ENCODE measurements around the gene ATG9B. TPM values are rescaled to one million over a fixed set of nuclear protein-coding genes. Genes with fewer than 3 reads are reported as not detected.

Gene ATG9B
- total RNA-seq, 1 experiment from 2014 or later: 2.1 TPM

- H3K4me2 ChIP-seq (ENCODE audit: low read length): peak overlapping the region; percentile 80
- intact Hi-C loops (cut with micrococcal nuclease): loop anchor here (5.0 kb wide), 1 partner anchor 86 kb away; no protein-coding TSS in a partner anchor
Measured at GRCh38 chr7:151025924-151026671, 1.8 kb upstream of the ATG9B start.

More at GRCh38 chr7:151025924-151026671, 1.8 kb upstream of the ATG9B start:
- H3K9ac ChIP-seq (ENCODE audit: low read length): 0 out of 2 replicates have a peak overlapping the region, but pooled peaks have one; percentile 19
- H4K20me1 ChIP-seq (ENCODE audit: insufficient read depth): no peaks in the 10 kb centered on the region
- H3K27ac ChIP-seq (ENCODE audit: low read depth, low read length): no peak overlapping the region
- ATAC-seq: no peak
- H2AFZ ChIP-seq (ENCODE audit: low read depth, low read length, poor library complexity, severe bottlenecking): peak overlapping the region; percentile 2
- no TSS peak for BruUV-seq (replicated peaks)
- no peak for DNase-seq (ENCODE audit: low read depth, low spot score)
- POLR2A ChIA-PET: interaction anchor here (1.1 kb wide), 1 partner anchor 36 kb away, joined by 3 read pairs; no protein-coding TSS in a partner anchor
- H3K9me2 ChIP-seq (ENCODE audit: insufficient read depth): no peaks in the 10 kb centered on the region
- CTCF ChIA-PET: interaction anchor here (2.2 to 2.5 kb wide), 2 partner anchors 14 to 17 kb away, joined by 7 read pairs; no protein-coding TSS in a partner anchor
- H3K79me2 ChIP-seq (ENCODE audit: insufficient read depth, low read length): peaks cover 6% of the 10 kb centered on the region
- no peaks in the 10 kb centered on the region for H3K9me3 ChIP-seq (ENCODE audit: control insufficient read depth in 1 of 2, insufficient read depth in 1 of 2, low read depth in 1 of 2, low read length in 2 of 2)
- TF ChIP-seq REST (IDR thresholded peaks at IDR 0.05; ENCODE audit: low read depth) (no peak), YY1 (IDR thresholded peaks at IDR 0.05; ENCODE audit: extremely low read depth, insufficient replicate concordance, low read depth, low read length) (no peak), JUND (IDR thresholded peaks at IDR 0.05) (no peak), RAD21 (IDR thresholded peaks at IDR 0.05; ENCODE audit: low read depth) (no peak), CEBPB (IDR thresholded peaks at IDR 0.05; ENCODE audit: low read depth) (no peak), ZFX (IDR thresholded peaks at IDR 0.05) (no peak), POLR2AphosphoS5 (IDR thresholded peaks at IDR 0.05; ENCODE audit: low read depth, low read length) (no peak), FOSL1 (IDR thresholded peaks at IDR 0.05; ENCODE audit: low read depth) (no peak), EZH2phosphoT487 (IDR thresholded peaks at IDR 0.05; ENCODE audit: borderline replicate concordance) (no peak), MAX (IDR thresholded peaks at IDR 0.05) (no peak), ELF1 (IDR thresholded peaks at IDR 0.05; ENCODE audit: borderline replicate concordance, low read depth) (no peak), SRF (IDR thresholded peaks at IDR 0.05; ENCODE audit: low read depth) (no peak), CTCF (IDR thresholded peaks at IDR 0.05 in 2 of 3, conservative IDR thresholded peaks at IDR 0.05 in 1 of 3; ENCODE audit: borderline replicate concordance in 1 of 3, insufficient read depth in 1 of 3, low read depth in 2 of 3, low read length in 2 of 3) (no peak)
- RAD21 ChIA-PET (ENCODE audit: low non-redundant PET in 1 of 2, low total read pairs in 2 of 2, uncharacterized antibody in 2 of 2, unreplicated experiment in 2 of 2): no interaction called here
- H3K27me3 ChIP-seq (ENCODE audit: insufficient read depth, low read length): no peaks in the 10 kb centered on the region
- peaks cover 6 to 54% of the 10 kb centered on the region in 2 experiments for H3K4me1 ChIP-seq (ENCODE audit: control insufficient read depth in 1 of 2, insufficient read depth in 2 of 2, low read length in 2 of 2)
- H3K4me3 ChIP-seq (replicated peaks in 1 of 2; ENCODE audit: low read depth in 1 of 2, low read length in 2 of 2): no peak overlapping the region
- H3K36me3 ChIP-seq (ENCODE audit: control insufficient read depth in 1 of 2, insufficient read depth in 2 of 2, low read length in 2 of 2): no peaks in the 10 kb centered on the region
